ENCODE measurements around the gene EBF3. TPM values are rescaled to one million over a fixed set of nuclear protein-coding genes. Genes with fewer than 3 reads are reported as not detected.

The EBF3 gene
- total RNA-seq, 1 experiment from 2014 or later = 0.24 TPM

- in situ Hi-C loops (cut with HindIII; ENCODE audit: low sequenced_read_pairs) = no loop called here
Measured at GRCh38 chr10:129938460-129938859, 25.6 kb downstream of the EBF3 start.

GRCh38 chr10:129937351-129937751 lies 26.7 kb downstream of the EBF3 start:
- in situ Hi-C loops (cut with HindIII; ENCODE audit: low sequenced_read_pairs) = no loop called here
- no peak for DNase-seq (ENCODE audit: low spot score)

More at GRCh38 chr10:129938460-129938859, 25.6 kb downstream of the EBF3 start:
- DNase-seq (ENCODE audit: low spot score) = no peak

GRCh38 chr10:129936923-129937300 lies 27.2 kb downstream of the EBF3 start:
- no peak for DNase-seq (ENCODE audit: low spot score)
- in situ Hi-C loops (cut with HindIII; ENCODE audit: low sequenced_read_pairs) = no loop called here

- in situ Hi-C loops (cut with HindIII; ENCODE audit: low sequenced_read_pairs) = no loop called here
- no peak for DNase-seq (ENCODE audit: low spot score)
Measured at GRCh38 chr10:129936266-129936922, 27.7 kb downstream of the EBF3 start.

GRCh38 chr10:129935867-129936152 lies 28.3 kb downstream of the EBF3 start:
- in situ Hi-C loops (cut with HindIII; ENCODE audit: low sequenced_read_pairs) = no loop called here
- no peak for DNase-seq (ENCODE audit: low spot score)

- no peak for DNase-seq (ENCODE audit: low spot score)
- in situ Hi-C loops (cut with HindIII; ENCODE audit: low sequenced_read_pairs) = no loop called here
Measured at GRCh38 chr10:129935102-129935866, 28.8 kb downstream of the EBF3 start.

- in situ Hi-C loops (cut with HindIII; ENCODE audit: low sequenced_read_pairs) = no loop called here
- peak; percentile 12 for DNase-seq (ENCODE audit: low spot score)
Measured at GRCh38 chr10:129934196-129934925, 29.7 kb downstream of the EBF3 start.

GRCh38 chr10:129933456-129934092 lies 30.5 kb downstream of the EBF3 start:
- in situ Hi-C loops (cut with HindIII; ENCODE audit: low sequenced_read_pairs) = no loop called here
- no peak for DNase-seq (ENCODE audit: low spot score)

- no peak for DNase-seq (ENCODE audit: low spot score)
- in situ Hi-C loops (cut with HindIII; ENCODE audit: low sequenced_read_pairs) = no loop called here
Measured at GRCh38 chr10:129932751-129933433, 31.2 kb downstream of the EBF3 start.

GRCh38 chr10:129932182-129932581 lies 31.9 kb downstream of the EBF3 start:
- in situ Hi-C loops (cut with HindIII; ENCODE audit: low sequenced_read_pairs) = no loop called here
- DNase-seq (ENCODE audit: low spot score) = no peak

- in situ Hi-C loops (cut with HindIII; ENCODE audit: low sequenced_read_pairs) = loop anchor here (5.0 kb wide), 1 partner anchor 47 kb away; no protein-coding TSS in a partner anchor
- DNase-seq (ENCODE audit: low spot score) = no peak
Measured at GRCh38 chr10:129929343-129930292, 34.5 kb downstream of the EBF3 start.

GRCh38 chr10:129927351-129928120 lies 36.5 kb downstream of the EBF3 start:
- in situ Hi-C loops (cut with HindIII; ENCODE audit: low sequenced_read_pairs) = loop anchor here (5.0 kb wide), 1 partner anchor 45 kb away; no protein-coding TSS in a partner anchor
- DNase-seq (ENCODE audit: low spot score) = no peak

GRCh38 chr10:129926066-129927055 lies 37.7 kb downstream of the EBF3 start:
- in situ Hi-C loops (cut with HindIII; ENCODE audit: low sequenced_read_pairs) = loop anchor here (5.0 kb wide), 1 partner anchor 44 kb away; no protein-coding TSS in a partner anchor
- no peak for DNase-seq (ENCODE audit: low spot score)

GRCh38 chr10:129924375-129925085 lies 39.5 kb downstream of the EBF3 start:
- no peak for DNase-seq (ENCODE audit: low spot score)
- in situ Hi-C loops (cut with HindIII; ENCODE audit: low sequenced_read_pairs) = loop anchor here (5.0 kb wide), 1 partner anchor 42 kb away; no protein-coding TSS in a partner anchor

- no peak for DNase-seq (ENCODE audit: low spot score)
- in situ Hi-C loops (cut with HindIII; ENCODE audit: low sequenced_read_pairs) = no loop called here
Measured at GRCh38 chr10:129922598-129923123, 41.4 kb downstream of the EBF3 start.
